K562 (cell line): ENCODE measurements around the gene ZNF407. TPM values are rescaled to one million over a fixed set of nuclear protein-coding genes. Genes with fewer than 3 reads are reported as not detected.

Experiments used
- ATAC-seq: fragments of 200-7000 bp; cut with Tn5 transposase; 3 replicates; pipeline ENCODE4 v1.9.1; 2020; ENCODE audit warnings: moderate library complexity
- BruUV-seq: library from RNA; stranded (reverse); fragments of 400-500 nt; replicated peaks from 2 replicates; lab custom pipeline; 2021; lab: Mats Ljungman, UMichigan
- CTCF ChIA-PET: fragments of 300-600 bp; formaldehyde crosslinking; extraction: SDS; loops from one replicate; lab custom pipeline; 2021; ENCODE audit warnings: low intra/inter-chr PET ratio; lab: Yijun Ruan, JAX
- POLR2A ChIA-PET: fragments of 300-600, 350-650 bp; sonication (Branson Sonifier 250); formaldehyde crosslinking; extraction: SDS; loops from one replicate; lab custom pipeline; 2021; ENCODE audit warnings: antibody characterized with exemption, inconsistent platforms; lab: Yijun Ruan, JAX
- DNase-seq, 4 experiments: peaks; one replicate each; pipeline versions ENCODE4 v3.0.0 to v3.0.0-alpha.2; 2011 to 2018; ENCODE audit warnings: low spot score in 3 of 4, mixed read lengths in 3 of 4; ENCODE audit errors: extremely low read depth in 1 of 4
- FAIRE-seq: peaks from 2 replicates; lab custom pipeline; 2011; peaks lifted over from hg19 to GRCh38; lab: Jason Lieb, UNC
- H2AFZ ChIP-seq: 2 replicates; pipeline ENCODE4 v1.6.0; 2011; ENCODE audit warnings: low read depth, low read length, control low read depth, inconsistent platforms
- H3K27ac ChIP-seq: fragments of 200-600 bp; 3 replicates; pipeline ENCODE4 v1.8.0; 2011; ENCODE audit warnings: low read depth, mild to moderate bottlenecking, control low read depth, inconsistent platforms, low read length, moderate library complexity, mixed read lengths; ENCODE audit errors: extremely low read depth
- H3K27me3 ChIP-seq, 2 experiments: fragments of 300-600 bp in 1 of 2; 2 replicates in 1 of 2; 3 replicates in 1 of 2; pipeline versions ENCODE4 v1.6.0 to v1.8.0; 2011; ENCODE audit warnings: inconsistent platforms in 2 of 2, low read length in 2 of 2, mild to moderate bottlenecking in 1 of 2, mixed read lengths in 1 of 2, moderate library complexity in 1 of 2; ENCODE audit not compliant: control insufficient read depth in 2 of 2, insufficient read depth in 2 of 2
- H3K36me3 ChIP-seq: fragments of 300-600 bp; 3 replicates; pipeline ENCODE4 v1.8.0; 2011; ENCODE audit warnings: mild to moderate bottlenecking, low read length, inconsistent platforms; ENCODE audit not compliant: control insufficient read depth, insufficient read depth
- H3K4me1 ChIP-seq, 2 experiments: fragments of 200-600 bp in 1 of 2; replicated peaks in 1 of 2; 2 replicates in 1 of 2; 3 replicates in 1 of 2; pipeline versions ENCODE4 v1.5.1 to v1.8.0; 2011; ENCODE audit warnings: inconsistent platforms in 2 of 2, low read length in 2 of 2, mild to moderate bottlenecking in 1 of 2, mixed read lengths in 1 of 2, moderate library complexity in 1 of 2; ENCODE audit not compliant: control insufficient read depth in 2 of 2, insufficient read depth in 2 of 2
- H3K4me2 ChIP-seq: 2 replicates; pipeline ENCODE4 v1.6.1; 2011; ENCODE audit warnings: low read length, control low read depth, inconsistent platforms, mixed read lengths; ENCODE audit not compliant: insufficient read depth
- H3K4me3 ChIP-seq: fragments of 200-600 bp; sonication (generic), shearing (Covaris generic); 2 replicates; pipeline ENCODE4 v1.5.1; 2016; ENCODE audit warnings: control low read depth, inconsistent platforms
- H3K79me2 ChIP-seq: fragments of 200-600 bp; 3 replicates; pipeline ENCODE4 v1.8.0; 2011; ENCODE audit warnings: low read length, inconsistent platforms; ENCODE audit not compliant: control insufficient read depth, insufficient read depth
- H3K9ac ChIP-seq, 2 experiments: 2 replicates each; pipeline versions ENCODE4 v1.6.0 to v1.6.1; 2011; ENCODE audit warnings: low read depth in 2 of 2, low read length in 2 of 2, control low read depth in 1 of 2, inconsistent platforms in 1 of 2, mild to moderate bottlenecking in 1 of 2, mixed read lengths in 1 of 2; ENCODE audit not compliant: insufficient read depth in 1 of 2
- H3K9me1 ChIP-seq: one replicate; pipeline ENCODE4 v1.6.0; 2011; ENCODE audit warnings: inconsistent platforms, mild to moderate bottlenecking, low read length, moderate library complexity; ENCODE audit not compliant: control insufficient read depth, insufficient read depth
- H3K9me3 ChIP-seq: replicated peaks from 2 replicates; pipeline ENCODE4 v1.5.1; 2011; ENCODE audit warnings: low read depth, low read length, inconsistent platforms; ENCODE audit not compliant: control insufficient read depth, insufficient read depth
- H4K20me1 ChIP-seq: replicated peaks from 2 replicates; pipeline ENCODE4 v1.6.1; 2011; ENCODE audit warnings: low read length, inconsistent platforms, mixed read lengths; ENCODE audit not compliant: control insufficient read depth, insufficient read depth
- JUN ChIP-seq, 2 experiments: sonication (generic) in 1 of 2; formaldehyde crosslinking in 1 of 2; IDR thresholded peaks; 2 replicates each; pipeline versions ENCODE4 v1.6.1 to v1.8.0; 2012 to 2022; ENCODE audit warnings: borderline replicate concordance in 2 of 2, mild to moderate bottlenecking in 2 of 2, improper control_type of control experiment in 1 of 2, low read depth in 1 of 2, low read length in 1 of 2, missing genetic modification reagents in 1 of 2
- SIX5 ChIP-seq, 2 experiments: IDR thresholded peaks; 2 replicates each; pipeline ENCODE4 v1.6.1; 2011; ENCODE audit warnings: low read length in 2 of 2, borderline replicate concordance in 1 of 2, low read depth in 1 of 2, mild to moderate bottlenecking in 1 of 2, moderate library complexity in 1 of 2; ENCODE audit not compliant: insufficient read depth in 1 of 2
- TFAM ChIP-seq: fragments of 250-450 bp; sonication (Bioruptor Pico); conservative IDR thresholded peaks from 2 replicates; pipeline ENCODE4 v1.5.0; 2021; ENCODE audit warnings: mild to moderate bottlenecking, moderate library complexity
- ZC3H4 ChIP-seq: sonication (generic); formaldehyde crosslinking; IDR thresholded peaks from 2 replicates; pipeline ENCODE4 v1.9.0; 2021; ENCODE audit warnings: missing genetic modification reagents, borderline replicate concordance
- WGBS: fragments of 100-300 bp; shearing (Covaris generic); methylation state at CpG from one replicate; pipeline ENCODE4 v1.1.6; 2016; ENCODE audit warnings: low coverage, mixed read lengths; ENCODE audit not compliant: insufficient coverage; ENCODE audit errors: missing lambda C conversion rate; 5-methylcytosine and 5-hydroxymethylcytosine counted together
- in situ Hi-C: fragments of 300-500 bp; cut with MboI; formaldehyde crosslinking; loops from 4 replicates; pipeline ENCODE4 v1.15.0; 2018; ENCODE audit warnings: inconsistent platforms, mixed read lengths
- intact Hi-C: fragments of 100-400 bp; cut with micrococcal nuclease; formaldehyde crosslinking; loops from 2 replicates; pipeline ENCODE4 v1.14.2; 2022
- polyA plus RNA-seq, 8 experiments: library from polyadenylated mRNA; depleted of rRNA in 4 of 8; stranded (reverse) in 5 of 8; unstranded in 3 of 8; fragments of >200 nt; fragmentation: Nextera tagmentation in 2 of 8; fragmentation: Illumina TruSeq in 1 of 8; extraction: Ambion mirVana in 2 of 8; extraction: Trizol in 1 of 8; gene quantifications; 2 replicates each; pipeline versions ENCODE4 v1.2.1 to v1.2.3, GENCODE V29; 2011 to 2014; ENCODE audit warnings: inconsistent platforms in 1 of 8, missing spikeins in 1 of 8
- total RNA-seq, 7 experiments: library from RNA; depleted of rRNA in 6 of 7; stranded (reverse); fragments of >200 nt in 6 of 7; fragmentation: Illumina TruSeq in 2 of 7; extraction: Trizol in 2 of 7; gene quantifications; 2 replicates each; pipeline versions ENCODE4 v1.2.1 to v1.2.3, GENCODE V29; 2011 to 2021; ENCODE audit warnings: low replicate concordance in 1 of 7

The ZNF407 gene
- total and polyA plus RNA-seq, 9 of the 15 experiments (the other 6 are each of a cell fraction or from before 2014, with no cell fraction given) = 0.21 to 5.4 (median 2.3) TPM

DNA sequence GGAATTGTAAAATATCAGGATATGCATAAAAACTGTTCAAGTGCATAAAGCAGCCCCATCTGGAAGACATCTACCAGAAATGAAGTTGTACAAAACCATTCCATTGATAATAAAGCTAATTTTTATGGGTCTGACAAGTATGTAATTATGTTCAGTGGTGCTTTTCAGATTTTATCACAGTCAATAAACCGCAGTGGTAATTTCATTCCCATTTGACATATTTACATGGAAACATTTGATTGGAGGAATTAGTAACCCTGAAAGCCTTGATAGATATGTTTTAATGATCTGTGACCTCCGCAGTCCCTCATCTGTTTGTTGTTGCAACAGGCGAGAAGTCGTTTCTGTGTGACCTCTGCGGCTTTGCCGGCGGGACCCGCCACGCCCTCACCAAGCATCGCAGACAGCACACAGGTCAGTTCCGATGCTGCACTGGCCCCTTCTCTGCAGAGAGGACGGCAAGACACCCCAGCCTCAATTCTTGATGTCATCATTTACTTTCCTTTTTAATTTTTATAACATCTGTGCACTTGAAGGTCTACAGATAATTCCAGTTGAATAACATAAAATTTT is 283.1 kb downstream of the ZNF407 start:
- BruUV-seq = no TSS peak
- Histone ChIP-seq H3K27ac (no peak overlapping the region), H3K9ac (no peak overlapping the region), H2AFZ (no peak overlapping the region), H3K4me3 (no peak overlapping the region), H3K4me2 (no peak overlapping the region), H3K9me1 (no peaks in the 10 kb centered on the region), H3K9me3 (no peaks in the 10 kb centered on the region), H3K4me1 (no peaks in the 10 kb centered on the region), H3K27me3 (no peaks in the 10 kb centered on the region), H4K20me1 (no peaks in the 10 kb centered on the region), H3K79me2 (no peaks in the 10 kb centered on the region), H3K36me3 (no peaks in the 10 kb centered on the region)
- TF ChIP-seq SIX5 (IDR thresholded peaks at IDR 0.05; ENCODE audit: borderline replicate concordance in 1 of 2, insufficient read depth in 1 of 2, low read depth in 1 of 2, low read length in 2 of 2) = no peak
- no peak for TF ChIP-seq ZC3H4 (CRISPR knock-in tag)
- TF ChIP-seq JUN (IDR thresholded peaks at IDR 0.05; ENCODE audit: borderline replicate concordance, low read depth, low read length) = no peak
- TF ChIP-seq JUN (CRISPR knock-in tag; IDR thresholded peaks at IDR 0.05; ENCODE audit: borderline replicate concordance) = no peak
- no peak for TF ChIP-seq TFAM (CRISPR knock-in tag)
- FAIRE-seq (no peak), DNase-seq (no peak), ATAC-seq (no peak)
- ChIA-PET CTCF (no interaction called here), POLR2A (no interaction called here)
- intact Hi-C loops = no loop called here
- in situ Hi-C loops = no loop called here
- 72% methylated on average over 9 of the region's 12 CpGs for WGBS
